ENCODE results near the gene CXCL14. TPM values are rescaled to one million over a fixed set of nuclear protein-coding genes. Genes with fewer than 3 reads are reported as not detected.

CXCL14 gene
- polyA plus RNA-seq, 3 donors: 0.07 to 0.12 TPM; not detected in 1

- H3K27ac Mint-ChIP-seq: no peak overlapping the region
- no peak for DNase-seq
- no peak overlapping the region for H3K4me3 Mint-ChIP-seq
- peaks cover 0 to 4% of the 10 kb centered on the region in 2 donors for H3K27me3 ChIP-seq (ENCODE audit: control insufficient read depth in 2 of 2, insufficient read depth in 2 of 2, low read length in 2 of 2)
- TF ChIP-seq CTCF (IDR thresholded peaks at IDR 0.05): no peak
- no peaks in the 10 kb centered on the region for H3K9me3 ChIP-seq (replicated peaks in 1 of 2; ENCODE audit: control insufficient read depth in 1 of 2, insufficient read depth in 1 of 2, low read length in 2 of 2)
- H3K36me3 ChIP-seq (replicated peaks in 1 of 2; ENCODE audit: control insufficient read depth in 1 of 2, insufficient read depth in 2 of 2, low read length in 2 of 2): no peaks in the 10 kb centered on the region
- H2AFZ ChIP-seq (ENCODE audit: insufficient read depth, low read depth, low read length, poor library complexity, severe bottlenecking): no peak overlapping the region
- H3K27ac ChIP-seq (ENCODE audit: low read depth in 1 of 2, low read length in 2 of 2): no peak overlapping the region
- 97% methylated on average over 4 of the region's 4 CpGs for WGBS (ENCODE audit: insufficient coverage)
- no peaks in the 10 kb centered on the region for H4K20me1 ChIP-seq (ENCODE audit: insufficient read depth, low read length)
- no peaks in the 10 kb centered on the region for H3K36me3 Mint-ChIP-seq
- peaks cover 5% of the 10 kb centered on the region for H3K4me1 Mint-ChIP-seq
- H3K4me1 ChIP-seq (ENCODE audit: control insufficient read depth in 1 of 2, insufficient read depth in 2 of 2, low read length in 2 of 2): no peaks in the 10 kb centered on the region
- no peaks in the 10 kb centered on the region for H3K79me2 ChIP-seq (ENCODE audit: insufficient read depth, low read length)
- no peak overlapping the region for H3K4me3 ChIP-seq (replicated peaks in 1 of 3; ENCODE audit: low read depth in 2 of 3, low read length in 3 of 3)
- intact Hi-C loops (cut with micrococcal nuclease): loop anchor here in 1 of 2 donors (5.0 kb wide), 1 partner anchor 100 kb away; no protein-coding TSS in a partner anchor
- H3K4me2 ChIP-seq (replicated peaks; ENCODE audit: extremely low read depth, low read length, poor library complexity, severe bottlenecking): no peak overlapping the region
- no peaks in the 10 kb centered on the region for H3K9me3 Mint-ChIP-seq
- H3K27me3 Mint-ChIP-seq (ENCODE audit: low read depth in 3 of 3): peaks cover 15 to 22% (median 21%) of the 10 kb centered on the region in 3 donors
- no peak overlapping the region for H3K9ac ChIP-seq (ENCODE audit: insufficient read depth, low read length, poor library complexity, severe bottlenecking)
Measured at GRCh38 chr5:135567661-135568060, 11.1 kb downstream of the CXCL14 start.

- 91% methylated on average over 15 of the region's 16 CpGs for WGBS (ENCODE audit: insufficient coverage)
- no peaks in the 10 kb centered on the region for H3K36me3 Mint-ChIP-seq
- DNase-seq: no peak
- no peaks in the 10 kb centered on the region for H3K4me1 ChIP-seq (ENCODE audit: control insufficient read depth in 1 of 2, insufficient read depth in 2 of 2, low read length in 2 of 2)
- peaks cover 0 to 4% of the 10 kb centered on the region in 2 donors for H3K27me3 ChIP-seq (ENCODE audit: control insufficient read depth in 2 of 2, insufficient read depth in 2 of 2, low read length in 2 of 2)
- no peak overlapping the region for H3K4me2 ChIP-seq (replicated peaks; ENCODE audit: extremely low read depth, low read length, poor library complexity, severe bottlenecking)
- no peak overlapping the region for H3K27ac Mint-ChIP-seq
- peak; percentile 69 for TF ChIP-seq CTCF (IDR thresholded peaks at IDR 0.05)
- H3K4me3 Mint-ChIP-seq: no peak overlapping the region
- intact Hi-C loops (cut with micrococcal nuclease): loop anchor here in 1 of 2 donors (5.0 kb wide), 1 partner anchor 99 kb away; no protein-coding TSS in a partner anchor
- H3K36me3 ChIP-seq (replicated peaks in 1 of 2; ENCODE audit: control insufficient read depth in 1 of 2, insufficient read depth in 2 of 2, low read length in 2 of 2): no peaks in the 10 kb centered on the region
- no peak overlapping the region for H3K9ac ChIP-seq (ENCODE audit: insufficient read depth, low read length, poor library complexity, severe bottlenecking)
- H3K79me2 ChIP-seq (ENCODE audit: insufficient read depth, low read length): no peaks in the 10 kb centered on the region
- peaks cover 16 to 26% (median 21%) of the 10 kb centered on the region in 3 donors for H3K27me3 Mint-ChIP-seq (ENCODE audit: low read depth in 3 of 3)
- H2AFZ ChIP-seq (ENCODE audit: insufficient read depth, low read depth, low read length, poor library complexity, severe bottlenecking): no peak overlapping the region
- peaks cover 2% of the 10 kb centered on the region for H3K4me1 Mint-ChIP-seq
- no peaks in the 10 kb centered on the region for H4K20me1 ChIP-seq (ENCODE audit: insufficient read depth, low read length)
- H3K9me3 Mint-ChIP-seq: no peaks in the 10 kb centered on the region
- H3K9me3 ChIP-seq (replicated peaks in 1 of 2; ENCODE audit: control insufficient read depth in 1 of 2, insufficient read depth in 1 of 2, low read length in 2 of 2): no peaks in the 10 kb centered on the region
- no peak overlapping the region for H3K27ac ChIP-seq (ENCODE audit: low read depth in 1 of 2, low read length in 2 of 2)
- no peak overlapping the region for H3K4me3 ChIP-seq (replicated peaks in 1 of 3; ENCODE audit: low read depth in 2 of 3, low read length in 3 of 3)
Measured at GRCh38 chr5:135566422-135567400, 12.1 kb downstream of the CXCL14 start.

Data from CD14-positive monocyte (primary cell).